Naive thymus-derived CD4-positive, alpha-beta T cell (primary cell): ENCODE measurements around the gene TEX38. TPM values are rescaled to one million over a fixed set of nuclear protein-coding genes. Genes with fewer than 3 reads are reported as not detected.

Experiments used
- ATAC-seq: fragments of 150-1000 bp; cut with Tn5 transposase; 2 replicates; pipeline ENCODE4 v1.10.0; 2021; ENCODE audit warnings: mild to moderate bottlenecking, moderate library complexity
- CTCF ChIA-PET: fragments of 350-600 bp; sonication (Branson Sonifier 250); formaldehyde crosslinking; loops from one replicate; lab custom pipeline; 2021; ENCODE audit warnings: antibody characterized with exemption; lab: Charles Lee
- POLR2A ChIA-PET: fragments of 350-600 bp; sonication (Branson Sonifier 250); formaldehyde crosslinking; loops from one replicate; lab custom pipeline; 2021; ENCODE audit warnings: antibody characterized with exemption, inconsistent platforms; lab: Charles Lee
- DNase-seq, 9 donors: peaks; one replicate each; pipeline versions ENCODE4 v3.0.0 to v3.0.0-alpha.2; 2020 to 2022; ENCODE audit warnings: mixed read lengths in 1 of 9
- H3K27ac ChIP-seq: one replicate; pipeline ENCODE4 v1.7.0; 2013; ENCODE audit warnings: mild to moderate bottlenecking, low read depth, low read length, moderate library complexity
- H3K27me3 ChIP-seq, 2 donors: one replicate each; pipeline ENCODE4 v1.7.0; 2013; ENCODE audit warnings: low read length in 2 of 2, mild to moderate bottlenecking in 2 of 2, moderate library complexity in 2 of 2; ENCODE audit not compliant: control insufficient read depth in 2 of 2, insufficient read depth in 2 of 2
- H3K36me3 ChIP-seq, 3 experiments: 1 replicate in 2 of 3; 2 replicates in 1 of 3; pipeline ENCODE4 v1.7.0; 2013; ENCODE audit warnings: low read length in 3 of 3, mild to moderate bottlenecking in 3 of 3, moderate library complexity in 1 of 3; ENCODE audit not compliant: insufficient read depth in 3 of 3, control insufficient read depth in 2 of 3
- H3K4me1 ChIP-seq, 2 donors: one replicate each; pipeline ENCODE4 v1.7.0; 2013; ENCODE audit warnings: low read length in 2 of 2, mild to moderate bottlenecking in 2 of 2, moderate library complexity in 1 of 2; ENCODE audit not compliant: control insufficient read depth in 2 of 2, insufficient read depth in 2 of 2
- H3K4me3 ChIP-seq: 2 replicates; pipeline ENCODE4 v1.7.0; 2013; ENCODE audit warnings: mild to moderate bottlenecking, low read length
- H3K9me3 ChIP-seq, 3 experiments: 1 replicate in 2 of 3; 2 replicates in 1 of 3; pipeline ENCODE4 v1.7.0; 2013; ENCODE audit warnings: low read length in 3 of 3; ENCODE audit not compliant: control insufficient read depth in 2 of 3
- H3K27ac Mint-ChIP-seq, 9 donors: one replicate each; pipeline ENCODE4 v1.8.0; 2020 to 2022; ENCODE audit warnings: mixed read lengths in 9 of 9, mild to moderate bottlenecking in 8 of 9, moderate library complexity in 5 of 9, inconsistent platforms in 2 of 9
- H3K27me3 Mint-ChIP-seq, 5 donors: one replicate each; pipeline ENCODE4 v1.8.0; 2021 to 2022; ENCODE audit warnings: mixed read lengths in 5 of 5, mild to moderate bottlenecking in 1 of 5
- H3K36me3 Mint-ChIP-seq, 5 donors: one replicate each; pipeline ENCODE4 v1.8.0; 2020 to 2022; ENCODE audit warnings: mixed read lengths in 5 of 5, mild to moderate bottlenecking in 3 of 5, inconsistent platforms in 1 of 5
- H3K4me1 Mint-ChIP-seq, 7 donors: one replicate each; pipeline ENCODE4 v1.8.0; 2020 to 2022; ENCODE audit warnings: mixed read lengths in 7 of 7, mild to moderate bottlenecking in 3 of 7, inconsistent platforms in 1 of 7
- H3K4me3 Mint-ChIP-seq, 10 donors: one replicate each; pipeline ENCODE4 v1.8.0; 2020 to 2022; ENCODE audit warnings: mild to moderate bottlenecking in 10 of 10, mixed read lengths in 10 of 10, moderate library complexity in 6 of 10, inconsistent platforms in 2 of 10
- H3K9me3 Mint-ChIP-seq, 11 donors: one replicate each; pipeline ENCODE4 v1.8.0; 2020 to 2022; ENCODE audit warnings: mixed read lengths in 11 of 11, mild to moderate bottlenecking in 4 of 11, inconsistent platforms in 1 of 11, moderate library complexity in 1 of 11
- intact Hi-C, 2 donors: fragments of 100-400 bp; cut with micrococcal nuclease; formaldehyde crosslinking; loops; one replicate each; pipeline ENCODE4 v1.15.1; 2023
- polyA plus RNA-seq, 2 donors: library from polyadenylated mRNA; unstranded; fragments of 300-500 nt; fragmentation: Illumina TruSeq; gene quantifications; one replicate each; pipeline ENCODE4 v1.2.3, GENCODE V29; 2021
- total RNA-seq, 6 experiments: library from RNA in 5 of 6; stranded (reverse) in 5 of 6; gene quantifications; 1 replicate in 5 of 6; 2 replicates in 1 of 6; pipeline ENCODE4 v1.2.3 and lab custom pipeline; 2021 to 2026

The TEX38 gene
- total and polyA plus RNA-seq, 7 experiments from 2014 or later, result 0.32 to 0.49 TPM; not detected in 5

DNA sequence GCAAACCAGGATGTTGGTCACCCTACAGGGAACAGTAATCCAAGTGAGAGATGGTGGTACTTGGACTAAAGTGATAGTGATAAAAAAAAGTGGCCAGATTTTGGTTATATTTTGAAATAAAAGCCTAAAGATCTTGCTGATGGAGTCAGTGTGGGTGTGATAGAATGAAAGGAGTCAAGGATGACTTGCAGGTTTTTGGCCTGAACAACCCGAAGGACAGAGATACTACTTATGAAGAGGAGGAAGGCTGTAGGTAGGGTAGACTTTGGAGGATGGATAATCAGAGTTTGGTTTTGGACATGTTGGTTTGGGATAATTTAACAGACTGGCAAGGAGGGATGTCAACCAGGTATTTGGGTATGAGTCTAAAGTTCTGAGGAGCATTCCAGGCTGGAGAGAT is 1.5 kb upstream of the TEX38 start:
- peaks cover 0 to 12% (median under 1%) of the 10 kb centered on the region in 5 donors for H3K36me3 Mint-ChIP-seq
- POLR2A ChIA-PET, result no interaction called here
- no peaks in the 10 kb centered on the region for H3K9me3 ChIP-seq
- H3K27me3 Mint-ChIP-seq, result no peaks in the 10 kb centered on the region
- H3K4me3 ChIP-seq, result no peak overlapping the region
- H3K4me3 Mint-ChIP-seq, result no peak overlapping the region
- H3K27ac ChIP-seq, result no peak overlapping the region
- peaks cover 14 to 26% (median 21%) of the 10 kb centered on the region in 7 donors for H3K4me1 Mint-ChIP-seq
- H3K27ac Mint-ChIP-seq, result no peak overlapping the region
- intact Hi-C loops, result no loop called here
- H3K36me3 ChIP-seq, result peaks cover under 1 to 13% (median under 1%) of the 10 kb centered on the region in 3 experiments
- no peak for DNase-seq
- H3K9me3 Mint-ChIP-seq, result no peaks in the 10 kb centered on the region
- no peak for ATAC-seq
- CTCF ChIA-PET, result no interaction called here
- H3K27me3 ChIP-seq, result no peaks in the 10 kb centered on the region
- peaks cover 12 to 23% of the 10 kb centered on the region in 2 donors for H3K4me1 ChIP-seq

GRCh38 chr1:46672696-46673095 is 1.0 kb downstream of the TEX38 start:
- intact Hi-C loops, result no loop called here
- ATAC-seq, result no peak
- CTCF ChIA-PET, result interaction anchor here (0.7 to 1.2 kb wide), 3 partner anchors 9 to 996 kb away, joined by 3 to 5 read pairs (median 3); no protein-coding TSS in a partner anchor
- Mint-ChIP-seq H3K4me1 (peaks cover 9 to 34% (median 27%) of the 10 kb centered on the region in 7 donors), H3K27me3 (no peaks in the 10 kb centered on the region), H3K9me3 (no peaks in the 10 kb centered on the region), H3K27ac (peak overlapping the region in 3 of 9 donors; percentile 11 to 42 (median 14)), H3K4me3 (no peak overlapping the region), H3K36me3 (peaks cover 0 to 21% (median 0%) of the 10 kb centered on the region in 5 donors)
- Histone ChIP-seq H3K27me3 (no peaks in the 10 kb centered on the region), H3K27ac (no peak overlapping the region), H3K4me3 (no peak overlapping the region), H3K36me3 (peaks cover 0 to 12% (median 0%) of the 10 kb centered on the region in 3 experiments), H3K4me1 (peaks cover 14 to 18% of the 10 kb centered on the region in 2 donors), H3K9me3 (no peaks in the 10 kb centered on the region)
- POLR2A ChIA-PET, result interaction anchor here (0.7 kb wide), 1 partner anchor 47 kb away, joined by 5 read pairs; no protein-coding TSS in a partner anchor
- DNase-seq, result no peak

- H3K9me3 Mint-ChIP-seq, result no peaks in the 10 kb centered on the region
- H3K36me3 Mint-ChIP-seq, result peaks cover 0 to 25% (median under 1%) of the 10 kb centered on the region in 5 donors
- peaks cover 9 to 36% (median 28%) of the 10 kb centered on the region in 7 donors for H3K4me1 Mint-ChIP-seq
- no peaks in the 10 kb centered on the region for H3K27me3 Mint-ChIP-seq
- H3K27ac Mint-ChIP-seq, result peak overlapping the region in 4 of 9 donors; percentile 20 to 92 (median 26)
- Histone ChIP-seq H3K9me3 (no peaks in the 10 kb centered on the region), H3K27ac (no peak overlapping the region), H3K4me3 (no peak overlapping the region), H3K36me3 (peaks cover 0 to 12% (median 0%) of the 10 kb centered on the region in 3 experiments), H3K27me3 (no peaks in the 10 kb centered on the region), H3K4me1 (peaks cover 14 to 18% of the 10 kb centered on the region in 2 donors)
- ATAC-seq (no peak), DNase-seq (no peak)
- intact Hi-C loops, result no loop called here
- CTCF ChIA-PET, result no interaction called here
- POLR2A ChIA-PET, result interaction anchor here (0.6 kb wide), 1 partner anchor 92 kb away, joined by 3 read pairs; no protein-coding TSS in a partner anchor
- no peak overlapping the region for H3K4me3 Mint-ChIP-seq
Measured at GRCh38 chr1:46673749-46674182, 2.1 kb downstream of the TEX38 start.

- ChIA-PET CTCF (interaction anchor here (0.6 to 1.9 kb wide), 2 partner anchors 49 to 79 kb away, joined by 4 to 5 read pairs; no protein-coding TSS in a partner anchor), POLR2A (interaction anchor here (0.9 to 1.1 kb wide), 2 partner anchors 41 to 72 kb away, joined by 3 to 4 read pairs; partner anchors contain the start of gene MKNK1)
- Histone ChIP-seq H3K4me3 (peak overlapping the region; percentile 21), H3K27ac (peak overlapping the region; percentile 71), H3K4me1 (peaks cover 14 to 18% of the 10 kb centered on the region in 2 donors), H3K36me3 (peaks cover 0 to 24% (median 0%) of the 10 kb centered on the region in 3 experiments), H3K27me3 (no peaks in the 10 kb centered on the region), H3K9me3 (no peaks in the 10 kb centered on the region)
- DNase-seq (peak in 5 of 9 donors; percentile 11 to 36 (median 28)), ATAC-seq (peak; percentile 76)
- Mint-ChIP-seq H3K27ac (peak overlapping the region; percentile 90 to 98 (median 94)), H3K36me3 (peaks cover 9 to 37% (median 15%) of the 10 kb centered on the region in 5 donors), H3K4me3 (peak overlapping the region; percentile 42 to 79 (median 72)), H3K4me1 (peaks cover 9 to 36% (median 28%) of the 10 kb centered on the region in 7 donors), H3K9me3 (no peaks in the 10 kb centered on the region), H3K27me3 (no peaks in the 10 kb centered on the region)
- intact Hi-C loops, result loop anchor here in 1 of 2 donors (1.0 to 2.0 kb wide), 3 partner anchors 8 to 59 kb away; partner anchors contain the start of genes EFCAB14 and MOB3C
Measured at GRCh38 chr1:46675549-46676314, 4.1 kb downstream of the TEX38 start.

GRCh38 chr1:46676531-46676930 is 4.9 kb downstream of the TEX38 start:
- H3K4me1 ChIP-seq, result peaks cover 14 to 18% of the 10 kb centered on the region in 2 donors
- intact Hi-C loops, result loop anchor here in 1 of 2 donors (2.0 kb wide), 2 partner anchors 42 to 60 kb away; partner anchors contain the start of genes EFCAB14 and MOB3C
- H3K27ac ChIP-seq, result peak overlapping the region; percentile 71
- Mint-ChIP-seq H3K4me1 (peaks cover 9 to 36% (median 28%) of the 10 kb centered on the region in 7 donors), H3K36me3 (peaks cover 9 to 38% (median 20%) of the 10 kb centered on the region in 5 donors), H3K27ac (peak overlapping the region; percentile 90 to 98 (median 94)), H3K27me3 (no peaks in the 10 kb centered on the region), H3K4me3 (peak overlapping the region in 9 of 10 donors; percentile 14 to 79 (median 73)), H3K9me3 (no peaks in the 10 kb centered on the region)
- peaks cover 0 to 32% (median 0%) of the 10 kb centered on the region in 3 experiments for H3K36me3 ChIP-seq
- ChIA-PET POLR2A (interaction anchor here (0.7 to 2.1 kb wide), 7 partner anchors 9 to 144 kb away, joined by 3 to 7 read pairs (median 4); partner anchors contain the start of genes ATPAF1, EFCAB14, MKNK1 and MOB3C), CTCF (no interaction called here)
- no peaks in the 10 kb centered on the region for H3K9me3 ChIP-seq
- no peak overlapping the region for H3K4me3 ChIP-seq
- ATAC-seq, result no peak
- DNase-seq, result no peak
- no peaks in the 10 kb centered on the region for H3K27me3 ChIP-seq

GRCh38 chr1:46677339-46677738 is 5.7 kb downstream of the TEX38 start:
- no peak overlapping the region for H3K4me3 ChIP-seq
- POLR2A ChIA-PET, result interaction anchor here (1.3 to 2.1 kb wide), 4 partner anchors 10 to 73 kb away, joined by 4 to 7 read pairs (median 5); partner anchors contain the start of genes ATPAF1, EFCAB14, MKNK1 and MOB3C
- no peak for DNase-seq
- H3K4me1 Mint-ChIP-seq, result peaks cover 9 to 36% (median 27%) of the 10 kb centered on the region in 7 donors
- H3K27ac ChIP-seq, result peak overlapping the region; percentile 71
- no peak for ATAC-seq
- peak overlapping the region in 1 of 10 donors; percentile 72 for H3K4me3 Mint-ChIP-seq
- H3K36me3 Mint-ChIP-seq, result peaks cover 15 to 44% (median 25%) of the 10 kb centered on the region in 5 donors
- CTCF ChIA-PET, result no interaction called here
- H3K27me3 Mint-ChIP-seq, result no peaks in the 10 kb centered on the region
- H3K9me3 Mint-ChIP-seq, result no peaks in the 10 kb centered on the region
- no peaks in the 10 kb centered on the region for H3K9me3 ChIP-seq
- H3K36me3 ChIP-seq, result peaks cover 0 to 40% (median 1%) of the 10 kb centered on the region in 3 experiments
- peak overlapping the region; percentile 90 to 98 (median 94) for H3K27ac Mint-ChIP-seq
- no peaks in the 10 kb centered on the region for H3K27me3 ChIP-seq
- H3K4me1 ChIP-seq, result peaks cover 14 to 18% of the 10 kb centered on the region in 2 donors
- intact Hi-C loops, result loop anchor here in 1 of 2 donors (2.0 kb wide), 2 partner anchors 41 to 61 kb away; partner anchors contain the start of genes EFCAB14 and MOB3C
